Measurements from ENCODE around the gene NEMP1. TPM values are rescaled to one million over a fixed set of nuclear protein-coding genes. Genes with fewer than 3 reads are reported as not detected.
"Not testable (repeated sequence)": the region's sequence is repeated elsewhere in the genome, so short reads cannot be mapped to it uniquely, and the experiment has no call there.

Gene NEMP1
- total RNA-seq, 2 experiments from 2014 or later = 79.0 to 81.1 TPM

- Mint-ChIP-seq H3K9me3 (ENCODE audit: low read depth) (no peaks in the 10 kb centered on the region), H3K4me3 (no peak overlapping the region), H3K36me3 (ENCODE audit: low read depth) (no peaks in the 10 kb centered on the region), H3K27ac (peak overlapping the region; percentile 88), H3K4me1 (peaks cover 49% of the 10 kb centered on the region), H3K27me3 (no peaks in the 10 kb centered on the region)
- DNase-seq (peak; percentile 22), ATAC-seq (peak; percentile 49)
- POLR2A ChIA-PET = interaction anchor here (0.5 to 0.7 kb wide), 2 partner anchors 9 to 46 kb away, joined by 4 read pairs; no protein-coding TSS in a partner anchor
- CTCF ChIA-PET = interaction anchor here (0.6 to 3.3 kb wide), 19 partner anchors 8 to 269 kb away, joined by 3 to 17 read pairs (median 5); partner anchors contain the start of genes STAT6 and TAC3
- intact Hi-C loops (cut with DNase I, micrococcal nuclease) = loop anchor here in 1 of 2 experiments (5.0 kb wide), 1 partner anchor 35 kb away; no protein-coding TSS in a partner anchor
Measured at GRCh38 chr12:57027011-57027804, 51.4 kb downstream of the NEMP1 start.

GRCh38 chr12:57025196-57025595 lies 53.4 kb downstream of the NEMP1 start:
- no peak overlapping the region for H3K27ac Mint-ChIP-seq
- intact Hi-C loops (cut with DNase I, micrococcal nuclease) = loop anchor here in 1 of 2 experiments (5.0 kb wide), 1 partner anchor 37 kb away; no protein-coding TSS in a partner anchor
- ATAC-seq (no peak), DNase-seq (no peak)
- ChIA-PET POLR2A (no interaction called here), CTCF (interaction anchor here (0.7 to 3.3 kb wide), 6 partner anchors 16 to 87 kb away, joined by 3 to 17 read pairs (median 4); partner anchors contain the start of gene STAT6)
- no peak overlapping the region for H3K4me3 Mint-ChIP-seq
- H3K36me3 Mint-ChIP-seq (ENCODE audit: low read depth) = no peaks in the 10 kb centered on the region
- peaks cover 38% of the 10 kb centered on the region for H3K4me1 Mint-ChIP-seq
- H3K27me3 Mint-ChIP-seq = no peaks in the 10 kb centered on the region
- no peaks in the 10 kb centered on the region for H3K9me3 Mint-ChIP-seq (ENCODE audit: low read depth)

GRCh38 chr12:57022324-57022723 lies 56.3 kb downstream of the NEMP1 start:
- peaks cover 32% of the 10 kb centered on the region for H3K4me1 Mint-ChIP-seq
- intact Hi-C loops (cut with DNase I, micrococcal nuclease); H3K27me3 Mint-ChIP-seq; H3K9me3 Mint-ChIP-seq (ENCODE audit: low read depth); H3K36me3 Mint-ChIP-seq (ENCODE audit: low read depth); H3K27ac Mint-ChIP-seq; POLR2A ChIA-PET; ATAC-seq; H3K4me3 Mint-ChIP-seq; DNase-seq: not testable (repeated sequence)
- CTCF ChIA-PET = interaction anchor here (0.7 to 2.1 kb wide), 4 partner anchors 9 to 430 kb away, joined by 3 to 6 read pairs (median 4); no protein-coding TSS in a partner anchor

GRCh38 chr12:57019983-57020719 lies 58.4 kb downstream of the NEMP1 start:
- Mint-ChIP-seq H3K4me1 (peaks cover 18% of the 10 kb centered on the region), H3K27ac (peak overlapping the region; percentile 60), H3K36me3 (ENCODE audit: low read depth) (no peaks in the 10 kb centered on the region), H3K9me3 (ENCODE audit: low read depth) (no peaks in the 10 kb centered on the region), H3K27me3 (no peaks in the 10 kb centered on the region), H3K4me3 (no peak overlapping the region)
- no peak for ATAC-seq
- ChIA-PET CTCF (interaction anchor here (0.6 to 5.3 kb wide), 10 partner anchors 8 to 92 kb away, joined by 3 to 35 read pairs (median 6); partner anchors contain the start of gene ZBTB39), POLR2A (no interaction called here)
- intact Hi-C loops (cut with DNase I, micrococcal nuclease) = no loop called here
- DNase-seq = no peak

GRCh38 chr12:57018906-57019305 lies 59.7 kb downstream of the NEMP1 start:
- Mint-ChIP-seq H3K4me1 (peaks cover 18% of the 10 kb centered on the region), H3K27ac (no peak overlapping the region), H3K36me3 (ENCODE audit: low read depth) (no peaks in the 10 kb centered on the region), H3K27me3 (no peaks in the 10 kb centered on the region), H3K9me3 (ENCODE audit: low read depth) (no peaks in the 10 kb centered on the region), H3K4me3 (no peak overlapping the region)
- intact Hi-C loops (cut with DNase I, micrococcal nuclease) = no loop called here
- DNase-seq (no peak), ATAC-seq (no peak)
- POLR2A ChIA-PET = no interaction called here
- CTCF ChIA-PET = interaction anchor here (0.7 to 5.3 kb wide), 15 partner anchors 8 to 260 kb away, joined by 3 to 35 read pairs (median 5); partner anchors contain the start of gene ZBTB39

- H3K27me3 Mint-ChIP-seq; H3K36me3 Mint-ChIP-seq (ENCODE audit: low read depth); H3K9me3 Mint-ChIP-seq (ENCODE audit: low read depth); H3K4me3 Mint-ChIP-seq; ATAC-seq; H3K27ac Mint-ChIP-seq; DNase-seq; intact Hi-C loops (cut with DNase I, micrococcal nuclease); POLR2A ChIA-PET: not testable (repeated sequence)
- peaks cover 18% of the 10 kb centered on the region for H3K4me1 Mint-ChIP-seq
- CTCF ChIA-PET = interaction anchor here (0.5 to 5.3 kb wide), 15 partner anchors 9 to 74 kb away, joined by 3 to 35 read pairs (median 4); partner anchors contain the start of gene ZBTB39
Measured at GRCh38 chr12:57018353-57018752, 60.2 kb downstream of the NEMP1 start.

- intact Hi-C loops (cut with DNase I, micrococcal nuclease) = no loop called here
- DNase-seq (no peak), ATAC-seq (no peak)
- H3K36me3 Mint-ChIP-seq (ENCODE audit: low read depth) = no peaks in the 10 kb centered on the region
- H3K4me1 Mint-ChIP-seq = peaks cover 35% of the 10 kb centered on the region
- no peak within 1 kb of the TSS for H3K27ac Mint-ChIP-seq
- no peaks in the 10 kb centered on the region for H3K9me3 Mint-ChIP-seq (ENCODE audit: low read depth)
- H3K27me3 Mint-ChIP-seq = no peaks in the 10 kb centered on the region
- POLR2A ChIA-PET = no interaction called here
- CTCF ChIA-PET = interaction anchor here (0.5 to 5.3 kb wide), 12 partner anchors 9 to 111 kb away, joined by 3 to 35 read pairs (median 4); a partner anchor contains a TSS
- no peak within 1 kb of the TSS for H3K4me3 Mint-ChIP-seq
Measured at GRCh38 chr12:57016348-57016747, 62.2 kb downstream of the NEMP1 start, which contains the start of gene TAC3. TAC3 (minus strand) TSS chr12:57016529; CDS start chr12:57015797, 732 bp downstream.

- ChIA-PET CTCF (interaction anchor here (0.5 to 4.0 kb wide), 9 partner anchors 8 to 443 kb away, joined by 3 to 24 read pairs (median 4); no protein-coding TSS in a partner anchor), POLR2A (no interaction called here)
- Mint-ChIP-seq H3K4me3 (no peak overlapping the region), H3K4me1 (peaks cover 41% of the 10 kb centered on the region), H3K27me3 (no peaks in the 10 kb centered on the region), H3K9me3 (ENCODE audit: low read depth) (no peaks in the 10 kb centered on the region), H3K36me3 (ENCODE audit: low read depth) (no peaks in the 10 kb centered on the region), H3K27ac (peak overlapping the region; percentile 56)
- ATAC-seq (no peak), DNase-seq (no peak)
- intact Hi-C loops (cut with DNase I, micrococcal nuclease) = no loop called here
Measured at GRCh38 chr12:57012600-57013465, 65.8 kb downstream of the NEMP1 start.

GRCh38 chr12:57011438-57012424 lies 66.9 kb downstream of the NEMP1 start:
- Mint-ChIP-seq H3K27ac (peak overlapping the region; percentile 61), H3K4me1 (peaks cover 52% of the 10 kb centered on the region), H3K9me3 (ENCODE audit: low read depth) (no peaks in the 10 kb centered on the region), H3K27me3 (no peaks in the 10 kb centered on the region), H3K36me3 (ENCODE audit: low read depth) (no peaks in the 10 kb centered on the region), H3K4me3 (peak overlapping the region; percentile 24)
- ChIA-PET POLR2A (interaction anchor here (0.7 kb wide), 1 partner anchor 365 kb away, joined by 3 read pairs; no protein-coding TSS in a partner anchor), CTCF (interaction anchor here (0.6 to 4.0 kb wide), 19 partner anchors 8 to 442 kb away, joined by 3 to 24 read pairs (median 5); partner anchors contain the start of genes NEMP1 and STAT6)
- intact Hi-C loops (cut with DNase I, micrococcal nuclease) = loop anchor here in 1 of 2 experiments (1.0 kb wide), 1 partner anchor 36 kb away; no protein-coding TSS in a partner anchor
- ATAC-seq = peak; percentile 75
- DNase-seq = peak; percentile 51
